ENCODE measurements around the gene DNAH5.

The DNAH5 gene

DNA sequence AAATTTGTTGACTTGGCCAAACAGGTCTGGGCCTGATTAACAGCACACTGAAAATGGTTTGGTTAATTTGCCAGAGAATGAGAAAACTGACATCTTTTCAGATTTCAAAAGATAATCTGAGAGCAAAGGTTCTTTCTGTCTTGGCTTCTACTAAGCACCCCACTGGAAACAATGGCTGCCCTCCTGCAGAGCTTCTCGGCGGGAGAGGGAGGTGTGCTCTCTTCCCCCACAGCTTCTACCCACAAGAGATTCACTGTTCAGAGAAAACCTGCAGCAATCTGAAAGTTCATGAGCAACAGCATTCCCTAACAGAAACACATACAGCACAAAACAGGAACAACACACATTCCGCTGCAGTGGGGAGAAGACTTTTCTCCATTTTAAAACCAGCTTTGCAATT is 3.0 kb downstream of the DNAH5 start:
- no peak for DNase-seq

DNA sequence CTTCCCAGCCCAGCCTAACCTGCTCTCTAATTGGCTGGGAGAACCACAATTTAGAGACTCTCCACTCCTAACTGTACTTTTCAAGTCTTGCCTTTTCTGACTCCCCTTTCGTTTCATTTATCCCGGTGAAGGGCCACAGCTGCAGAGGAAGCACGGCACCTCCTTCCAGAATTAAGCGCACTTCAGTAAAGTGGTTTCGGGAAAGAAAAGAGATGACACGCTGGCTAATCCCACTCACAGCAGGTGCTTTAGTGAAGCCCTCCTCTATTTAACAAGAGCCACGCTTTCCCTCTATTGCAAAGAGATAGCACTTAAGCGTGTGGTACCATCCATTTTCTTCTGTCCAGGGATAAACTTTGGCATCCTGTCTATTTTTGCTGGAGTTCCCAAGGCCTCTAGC is 4.8 kb downstream of the DNAH5 start:
- no peak for DNase-seq

DNA sequence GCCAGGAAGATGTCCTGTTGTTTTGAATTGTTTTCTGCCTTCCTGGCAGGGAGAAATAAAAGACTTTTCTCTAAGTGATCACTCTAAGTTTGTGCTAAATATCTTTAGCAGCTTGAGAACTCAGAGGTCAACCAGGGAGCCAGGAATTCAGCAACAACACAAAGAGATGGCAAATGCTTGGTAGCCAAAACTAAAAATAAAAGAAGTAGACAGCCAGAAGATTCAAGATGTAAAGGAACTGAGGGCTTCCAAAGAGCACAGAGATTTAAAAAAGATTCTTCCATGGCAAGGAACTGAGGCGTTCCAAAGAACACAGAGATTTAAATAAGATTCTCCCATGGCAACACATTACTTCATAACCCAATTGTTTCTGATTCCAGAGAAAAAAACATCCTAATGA is 9.6 kb downstream of the DNAH5 start:
- no peak for DNase-seq

DNA sequence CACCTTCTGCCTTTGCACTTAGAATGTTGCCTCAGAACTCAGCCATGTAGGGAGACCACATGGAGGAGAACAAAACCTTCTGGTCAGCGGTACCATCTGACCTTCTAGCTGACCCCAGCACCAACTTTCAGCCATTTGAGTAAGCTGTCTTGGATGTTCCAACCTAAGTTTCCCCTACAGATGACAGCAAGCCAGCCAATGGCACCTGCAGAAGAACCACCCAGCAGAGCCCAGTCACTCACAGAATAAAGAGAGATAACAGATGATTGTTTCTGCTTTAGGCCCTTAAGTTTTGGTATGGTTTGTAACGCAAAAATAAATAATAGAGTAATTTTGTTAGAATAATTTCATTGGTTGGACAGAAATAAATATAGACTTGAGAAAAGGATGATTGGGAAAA is 10.4 kb downstream of the DNAH5 start:
- DNase-seq, result no peak

DNA sequence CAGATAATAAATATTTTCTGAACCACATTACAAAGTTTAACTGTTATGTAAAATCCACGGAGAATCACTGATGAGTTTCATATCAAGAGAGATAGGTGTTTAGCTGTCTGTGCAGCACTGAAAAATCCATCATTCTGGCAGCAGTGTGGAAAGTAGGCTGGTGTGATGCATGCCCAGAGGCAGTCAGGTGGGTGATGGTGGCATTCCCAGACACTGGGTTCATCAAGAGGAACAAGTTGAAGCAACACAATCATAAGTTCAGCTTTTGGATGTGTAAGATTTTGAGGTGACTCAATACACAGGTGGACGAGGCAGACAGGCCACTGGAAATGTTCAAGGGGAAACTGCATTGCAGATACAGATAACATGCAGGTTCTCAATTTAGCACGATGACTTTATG is 11.9 kb downstream of the DNAH5 start:
- no peak for DNase-seq

DNA sequence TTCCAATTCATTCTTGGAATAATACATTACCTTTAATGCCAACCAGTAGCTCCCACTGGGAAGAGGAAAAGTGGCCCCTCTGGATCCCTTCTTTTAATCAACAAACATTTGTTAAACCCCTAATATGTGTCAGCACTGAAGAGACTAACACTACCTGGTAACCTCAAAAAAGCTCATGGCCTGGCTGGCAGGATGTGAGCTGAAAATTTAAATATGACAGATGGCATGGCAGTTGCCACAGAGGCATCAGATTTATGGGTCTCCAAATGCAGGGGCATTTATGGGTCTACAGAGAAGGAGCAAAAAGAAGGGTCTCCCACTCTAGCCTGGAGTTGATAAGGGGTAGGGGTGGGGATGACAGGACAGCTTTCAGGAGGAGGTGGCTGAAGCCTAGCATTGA is 12.5 kb downstream of the DNAH5 start:
- no peak for DNase-seq

DNA sequence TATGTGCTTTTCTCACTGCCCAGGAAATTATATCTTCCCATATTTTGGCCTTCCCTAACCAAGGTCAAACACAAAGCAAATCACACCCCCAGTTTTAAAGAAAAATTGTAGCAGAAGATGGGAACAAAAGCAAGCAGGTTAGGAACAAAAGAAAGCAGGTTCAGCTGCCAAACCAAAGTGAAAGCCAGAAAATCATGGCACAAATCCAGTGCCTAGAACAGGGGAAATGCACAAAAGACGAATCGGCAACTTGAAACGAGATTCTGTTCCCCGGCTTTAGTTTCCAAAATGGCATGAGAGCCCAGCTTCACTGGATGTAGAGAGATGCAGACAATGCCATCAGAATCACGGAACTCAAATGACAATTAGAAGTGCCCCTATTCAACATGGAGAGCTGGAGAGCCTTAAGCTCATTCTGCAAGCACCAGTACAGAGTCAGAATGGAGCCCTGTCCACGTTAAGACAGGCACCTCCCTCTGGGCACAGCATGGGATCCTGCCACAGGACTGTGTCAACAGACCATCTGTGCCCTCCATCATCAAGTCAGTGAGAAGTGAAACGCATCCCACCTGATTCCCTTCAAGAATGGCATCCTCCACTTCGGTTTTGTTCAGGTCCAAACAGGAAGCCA is 13.8 kb downstream of the DNAH5 start:
- no peak for DNase-seq

DNA sequence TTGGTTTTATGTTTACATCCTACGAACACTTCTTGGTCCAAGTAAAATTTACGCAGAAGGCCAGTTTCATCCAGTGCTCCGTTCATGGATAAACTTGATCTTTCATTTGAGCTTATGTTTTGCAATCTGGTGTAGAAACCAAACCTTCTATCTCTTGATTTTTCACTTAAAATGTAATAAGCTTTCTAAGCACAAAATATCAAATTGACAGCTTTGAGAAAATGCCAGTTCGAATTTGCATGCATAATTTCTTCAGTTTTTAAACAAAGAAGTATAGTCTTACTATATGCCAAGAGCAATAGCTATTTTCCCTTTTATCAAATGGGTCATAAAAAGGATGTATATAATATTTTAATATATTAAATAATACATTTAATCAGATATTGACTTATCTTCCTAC is 17.8 kb downstream of the DNAH5 start:
- DNase-seq, result no peak

DNA sequence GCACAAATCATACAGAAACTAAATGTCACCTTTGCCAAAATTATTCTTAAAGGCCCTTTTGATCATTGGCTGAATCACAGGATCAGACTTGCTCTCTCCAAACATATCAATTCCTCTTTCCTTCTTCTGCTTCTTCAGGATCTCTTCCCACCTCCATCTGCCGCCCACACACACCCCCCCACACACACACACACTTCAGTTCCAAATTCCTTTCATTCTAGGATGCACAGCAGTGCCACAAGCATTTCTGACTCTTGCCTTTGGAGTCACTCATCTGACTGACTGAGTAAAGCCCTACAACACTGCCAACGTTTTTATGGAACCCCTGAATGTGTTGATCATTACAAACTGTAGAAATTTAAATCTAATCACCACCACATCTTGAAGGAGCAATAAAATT is 22.9 kb downstream of the DNAH5 start:
- no peak for DNase-seq

DNA sequence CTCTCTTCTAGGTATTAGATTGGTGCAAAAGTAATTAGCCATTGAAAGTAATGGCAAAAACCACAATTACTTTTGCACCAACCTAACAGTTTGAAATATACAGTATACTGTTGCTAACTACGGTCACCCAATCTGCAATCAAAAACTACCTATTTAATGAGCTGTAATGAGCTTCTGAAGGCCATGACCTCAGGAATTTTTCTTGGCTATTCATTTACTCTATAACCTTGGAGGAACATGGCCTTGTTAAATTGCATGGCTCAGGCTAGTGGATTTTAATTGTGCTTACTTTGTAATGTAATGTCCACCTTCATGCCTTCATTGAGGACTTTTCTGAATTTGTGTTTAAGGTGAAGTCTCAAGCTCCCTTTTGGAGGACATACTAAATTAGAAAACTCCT is 24.7 kb downstream of the DNAH5 start:
- no peak for DNase-seq

DNA sequence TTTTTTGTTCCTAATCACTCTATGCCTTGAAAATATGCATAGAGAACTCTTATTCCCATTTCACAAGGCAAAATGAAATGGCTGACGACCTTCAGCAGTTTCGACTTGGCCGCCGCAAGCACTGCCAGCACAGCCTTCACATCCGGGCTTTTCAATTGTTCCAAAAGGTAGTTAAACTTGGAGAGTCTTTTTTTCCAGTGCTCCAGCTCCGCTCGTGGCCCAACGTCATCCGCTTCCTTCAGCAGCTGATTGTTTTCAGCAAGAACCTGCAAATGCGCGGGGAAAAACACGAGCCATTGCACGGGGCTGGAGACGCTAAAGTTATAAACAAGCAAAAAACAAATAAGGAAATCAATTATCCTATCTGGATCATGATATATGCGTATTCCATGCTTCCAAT is 25.4 kb downstream of the DNAH5 start:
- DNase-seq, result no peak

DNA sequence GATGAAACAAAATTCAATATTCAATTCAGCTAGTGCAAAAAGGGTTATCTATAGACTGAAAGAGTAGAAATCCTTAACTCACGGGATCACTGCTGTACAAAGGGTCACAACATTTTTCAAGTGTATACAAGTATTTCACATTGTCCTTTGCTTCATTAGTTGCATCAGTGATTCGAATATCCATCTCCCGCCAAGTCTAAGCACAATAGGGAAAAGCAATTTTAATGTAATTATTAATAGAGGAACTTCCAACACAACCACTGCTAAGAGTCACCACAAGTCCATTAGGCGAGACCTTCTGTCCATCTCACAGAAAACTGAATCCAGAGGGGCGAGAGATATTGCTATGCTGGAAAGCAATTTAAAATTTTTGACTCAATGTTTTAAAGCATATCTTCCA is 27.4 kb downstream of the DNAH5 start:
- DNase-seq, result no peak

DNA sequence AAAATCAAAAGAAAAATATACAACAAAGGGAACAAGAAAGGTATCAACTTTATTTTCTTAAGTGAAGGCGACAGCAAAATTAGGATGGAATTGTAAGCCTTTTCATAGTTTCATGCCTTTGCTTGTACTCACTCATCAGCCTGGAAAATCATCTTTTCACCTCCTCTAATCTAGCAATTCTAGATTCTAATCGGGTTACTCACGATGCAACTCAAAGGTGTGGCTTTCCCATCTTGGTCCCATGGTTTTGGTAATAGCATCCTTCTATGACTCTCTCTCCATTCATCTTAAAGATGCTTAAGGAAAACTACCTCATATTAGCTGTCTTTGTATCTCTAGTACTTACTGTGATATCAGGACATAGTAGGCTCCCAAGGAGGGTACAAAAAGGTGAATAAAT is 30.5 kb downstream of the DNAH5 start:
- DNase-seq, result no peak

DNA sequence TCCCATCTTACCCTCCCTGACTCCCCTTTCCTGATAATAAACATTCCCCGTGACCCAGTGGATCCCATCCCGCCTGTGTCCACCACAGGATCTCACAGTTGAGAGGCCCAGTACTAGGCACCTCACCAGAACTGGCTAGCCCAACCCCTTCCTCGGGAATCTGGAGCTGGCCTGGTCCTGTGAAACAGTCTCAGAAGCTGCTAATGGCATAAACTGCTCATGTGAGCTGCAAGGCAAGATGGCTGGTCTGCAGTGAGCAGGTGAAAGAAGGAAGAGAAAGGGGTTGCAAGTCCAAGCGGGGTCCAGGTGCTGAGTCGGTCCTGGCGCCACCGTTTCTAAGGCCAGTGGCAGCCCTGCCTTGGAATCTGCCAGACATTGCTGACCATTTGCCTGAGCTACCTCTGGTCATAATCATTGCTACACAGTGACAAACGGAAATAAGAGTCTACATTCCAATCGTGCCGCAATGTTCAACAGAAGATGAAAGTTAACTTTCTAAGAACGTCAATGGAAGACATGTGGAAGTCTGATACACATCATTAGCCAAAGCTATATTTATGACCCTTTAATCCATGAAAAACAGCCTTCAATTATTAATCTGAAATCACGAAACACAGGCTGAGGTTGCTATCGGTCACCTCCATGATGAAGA is 33.7 kb downstream of the DNAH5 start:
- DNase-seq, result no peak

DNA sequence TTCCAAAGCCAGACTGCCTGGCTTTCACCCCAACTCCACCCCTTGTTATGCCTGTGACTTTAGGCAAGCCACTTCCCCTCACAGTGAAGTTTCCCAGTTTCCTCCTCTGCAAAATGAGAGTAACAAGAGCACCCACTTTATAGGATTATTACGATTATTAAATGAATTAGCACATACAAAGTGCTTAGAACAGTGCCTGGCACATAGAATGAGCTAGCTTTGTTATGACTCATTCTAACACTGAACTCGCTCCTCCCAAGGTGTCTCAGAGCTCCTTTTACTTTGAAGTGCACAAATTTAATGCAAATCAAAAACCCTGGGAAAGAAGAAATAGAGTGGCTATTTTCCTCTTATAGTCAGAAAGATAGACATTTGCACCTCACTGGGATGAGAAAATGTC is 34.3 kb downstream of the DNAH5 start:
- no peak for DNase-seq

DNA sequence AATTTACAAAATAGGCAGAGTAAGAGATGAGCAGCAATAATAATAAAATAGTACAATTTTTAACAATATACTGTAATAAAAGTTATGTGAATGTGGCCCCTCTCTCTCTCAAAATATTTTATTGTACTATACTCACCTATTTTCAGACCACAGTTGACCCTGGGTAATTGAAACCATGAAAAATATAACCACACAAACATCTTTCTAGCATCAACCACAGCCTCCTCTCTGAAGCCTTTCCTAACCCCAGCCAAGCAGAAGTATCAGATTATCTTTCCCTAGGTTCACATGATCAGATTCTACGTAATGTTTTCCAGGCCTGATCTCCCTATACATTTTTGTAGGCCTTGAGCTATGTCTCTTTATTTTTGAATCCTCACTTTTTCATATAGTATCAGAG is 35.2 kb downstream of the DNAH5 start:
- no peak for DNase-seq

DNA sequence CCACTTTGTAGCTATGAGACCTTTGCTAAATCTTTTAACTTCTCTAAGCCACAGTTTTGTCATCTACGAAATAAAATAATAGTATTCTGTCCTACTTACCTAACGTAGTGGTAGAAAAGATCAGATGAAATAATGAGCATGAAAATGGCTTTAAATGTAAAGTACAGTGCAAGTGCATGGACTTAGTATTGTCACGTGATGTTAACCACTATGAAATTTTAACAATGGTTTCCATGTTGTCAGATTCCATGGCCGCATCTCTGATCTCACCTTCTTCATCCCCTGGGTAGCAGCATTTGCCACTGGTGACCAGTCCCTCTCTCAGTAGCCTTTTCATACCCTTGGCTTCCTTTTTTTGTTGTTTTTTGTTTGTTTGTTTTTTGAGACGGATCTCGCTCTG is 45.9 kb downstream of the DNAH5 start:
- DNase-seq, result no peak

DNA sequence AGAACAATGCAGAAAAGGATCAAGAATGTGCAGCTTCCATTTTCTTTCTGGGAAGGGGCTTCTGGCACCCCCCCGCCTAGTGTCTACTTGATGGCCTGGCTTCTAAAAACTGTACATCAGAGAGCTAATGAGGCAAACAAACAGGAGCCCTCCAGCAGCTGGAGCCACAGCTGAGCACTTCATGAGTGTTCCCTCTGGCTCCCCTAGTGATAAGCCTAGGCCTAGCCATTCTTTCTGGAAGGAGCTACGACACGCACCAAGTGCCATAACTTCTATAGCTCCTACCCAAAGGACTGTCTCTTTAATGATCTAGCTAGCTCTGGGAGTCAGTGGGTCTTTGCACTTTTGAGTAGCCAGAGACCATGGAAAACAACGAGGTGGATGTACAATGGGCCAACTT is 66.1 kb downstream of the DNAH5 start:
- no peak for DNase-seq

DNA sequence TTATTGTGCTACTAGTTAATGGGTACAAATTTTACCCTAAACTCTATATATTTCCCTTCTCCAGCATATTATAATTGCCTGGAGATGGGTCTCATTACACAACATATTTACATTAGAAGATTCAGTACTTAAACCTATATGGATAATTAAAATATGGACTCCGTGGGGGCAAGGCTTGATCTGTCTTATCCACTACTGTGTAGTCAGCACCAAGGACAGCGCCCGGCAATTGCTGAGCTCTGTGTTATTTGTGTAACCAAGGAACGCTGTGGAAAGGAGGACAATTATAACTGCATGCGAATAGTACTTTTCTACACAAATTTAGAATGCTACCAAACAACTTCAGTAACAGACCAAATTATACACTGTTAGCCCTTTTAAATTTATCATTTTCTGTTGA is 77.7 kb downstream of the DNAH5 start:
- no peak for DNase-seq

DNA sequence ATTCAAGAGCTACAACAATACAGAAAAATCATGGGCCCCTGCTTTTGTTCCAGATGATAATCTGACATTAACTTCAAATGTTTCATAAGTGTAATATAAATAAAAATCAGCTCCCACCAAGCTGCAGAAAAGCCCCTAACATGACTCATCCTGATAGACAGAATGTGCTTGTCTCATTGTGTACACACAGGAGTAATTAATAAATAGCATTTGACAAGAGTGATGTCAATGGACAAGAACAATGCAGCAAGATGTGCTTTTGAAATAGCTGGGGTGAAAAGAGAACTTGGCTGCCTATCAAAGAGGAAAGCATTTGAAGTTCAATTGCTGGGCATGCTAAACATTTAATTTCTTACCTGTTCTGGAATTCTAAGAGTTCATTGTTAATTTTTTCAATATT is 79.2 kb downstream of the DNAH5 start:
- DNase-seq, result no peak

DNA sequence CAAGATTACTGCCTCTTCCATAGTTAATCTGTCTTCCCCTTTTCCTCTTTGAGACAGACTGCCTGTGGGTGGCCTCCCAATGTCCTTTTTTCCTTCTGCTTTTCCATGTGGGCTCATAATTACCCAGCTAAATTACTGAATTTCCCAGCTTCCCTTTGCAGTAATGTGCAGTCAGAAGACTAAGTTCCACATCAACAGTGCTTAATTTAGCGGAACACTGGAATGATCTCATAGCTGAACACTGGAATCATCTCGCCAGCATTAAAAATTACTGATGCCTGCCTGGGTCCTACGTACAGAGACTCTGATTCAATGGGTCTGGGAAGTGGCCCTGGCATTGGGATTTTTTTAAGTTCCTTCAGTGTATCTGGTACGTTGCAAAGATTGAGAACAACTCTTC is 84.3 kb downstream of the DNAH5 start:
- DNase-seq, result no peak

DNA sequence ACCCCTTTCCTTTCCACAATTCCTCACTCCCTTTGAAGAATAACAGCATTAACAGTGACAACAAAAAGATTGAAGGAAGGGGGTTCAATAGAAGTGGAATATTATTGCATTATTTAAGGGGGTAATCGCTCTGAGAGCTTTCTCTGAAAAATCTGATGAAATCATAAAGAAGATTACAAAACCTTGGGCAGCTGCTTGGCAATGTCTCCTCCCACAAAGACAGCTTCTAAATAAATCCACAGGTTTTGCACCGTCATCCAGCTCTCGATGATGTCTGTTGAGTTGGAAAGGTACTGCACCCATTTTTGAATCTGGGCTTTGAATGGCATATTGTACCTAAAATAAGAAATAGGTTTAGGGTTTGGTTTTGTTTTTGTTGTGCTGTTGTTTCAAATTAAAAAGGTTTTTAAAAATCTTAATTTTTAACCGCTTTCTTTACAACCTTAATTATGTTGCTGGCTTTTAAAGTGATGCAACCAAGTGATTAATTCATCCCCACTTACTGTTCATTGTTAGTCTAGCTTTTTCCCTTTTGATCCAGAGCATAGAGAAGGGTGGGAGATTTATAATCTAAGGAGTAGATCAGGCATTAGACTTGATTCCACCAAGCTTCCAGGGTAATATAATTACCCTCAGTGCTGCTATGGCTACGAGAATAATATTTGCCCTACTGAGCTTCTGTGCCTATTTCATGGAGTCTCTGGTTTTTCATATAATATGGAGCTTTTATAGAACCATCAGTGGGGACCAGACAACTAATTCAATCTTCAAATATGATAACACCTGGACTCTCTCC is 85.0 kb downstream of the DNAH5 start:
- DNase-seq, result no peak

DNA sequence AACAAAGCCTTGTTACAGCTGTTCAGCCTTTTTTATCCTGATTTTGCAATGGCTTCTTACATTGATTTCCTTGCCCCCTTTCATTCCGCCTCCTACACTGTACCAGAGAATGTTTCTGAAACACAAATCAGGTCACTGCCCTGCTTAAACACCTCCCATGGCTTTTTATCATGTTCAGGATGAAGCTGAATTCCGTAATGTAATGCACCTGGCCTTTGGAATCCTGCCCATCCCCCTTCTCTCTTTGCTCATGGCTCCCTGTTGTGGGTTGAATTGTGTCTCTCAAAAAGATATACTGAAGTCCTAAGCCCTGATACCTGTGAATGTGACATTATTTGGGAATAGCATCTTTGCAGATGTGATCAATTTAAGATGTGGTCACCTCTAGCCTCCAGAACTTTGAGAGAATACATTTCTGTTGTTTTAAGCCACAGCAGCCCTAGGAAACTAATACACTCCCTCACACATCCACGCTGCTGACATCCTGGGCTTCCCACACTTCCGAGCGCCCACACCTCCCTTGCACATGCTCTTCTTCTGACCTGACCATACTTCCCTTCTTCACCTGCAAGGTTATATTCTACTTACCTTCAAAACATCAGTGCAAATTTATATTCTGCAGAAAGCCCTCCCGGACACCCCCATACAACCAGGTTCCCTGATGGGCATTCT is 101.2 kb downstream of the DNAH5 start:
- no peak for DNase-seq

DNA sequence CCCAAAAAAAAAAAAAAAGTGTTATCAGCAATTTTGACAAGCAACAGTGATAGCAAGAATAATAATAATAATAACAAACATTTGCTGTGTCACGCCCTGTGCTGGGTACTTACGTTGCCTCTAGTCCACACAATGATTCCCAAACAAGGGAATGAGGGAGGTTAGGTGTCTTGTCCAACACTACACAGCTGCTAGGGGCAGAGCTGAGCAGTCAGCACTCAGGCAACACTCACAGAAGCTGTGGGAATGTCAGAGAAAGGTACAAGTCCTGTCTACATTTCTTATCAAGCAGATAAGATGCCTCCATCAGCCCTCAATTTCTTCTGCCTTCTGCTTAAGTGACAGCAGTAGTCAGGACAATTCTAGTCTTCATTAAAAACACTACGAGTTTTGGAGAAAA is 111.0 kb downstream of the DNAH5 start:
- DNase-seq, result no peak

All from activated gamma-delta T cell treated with Interleukin-2 at 50 U/mL for 16 hours (primary cell).